GM12874 (cell line): ENCODE data around the gene SCMH1.

Experiments
- TF ChIP-seq, protein P1 (sequence below): IDR thresholded peaks from 2 replicates; pipeline ENCODE4 v1.5.1; 2011; ENCODE audit warnings: low read depth, mild to moderate bottlenecking, control low read depth, low read length, moderate library complexity; ENCODE audit not compliant: insufficient read depth

Gene SCMH1

DNA sequence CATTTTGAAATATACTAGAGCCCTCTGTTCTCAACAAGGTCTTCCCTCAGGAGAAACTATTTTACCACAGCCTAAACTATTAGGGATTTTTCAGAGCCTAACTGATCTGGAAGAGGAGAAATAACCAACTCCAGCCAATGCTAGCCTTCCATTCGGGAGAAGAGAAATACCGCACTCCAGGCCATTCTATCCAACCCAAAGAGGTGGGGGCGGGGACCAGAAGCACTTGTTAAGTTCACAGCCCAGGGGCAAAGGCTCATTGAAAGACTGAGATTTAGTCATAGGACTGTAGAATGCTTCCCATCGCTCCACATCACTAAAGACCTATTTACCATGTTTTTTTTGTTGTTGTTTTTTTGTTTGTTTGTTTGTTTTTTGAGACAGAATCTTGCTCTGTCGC is 185.2 kb downstream of the SCMH1 start:
- TF ChIP-seq, protein P1, sequence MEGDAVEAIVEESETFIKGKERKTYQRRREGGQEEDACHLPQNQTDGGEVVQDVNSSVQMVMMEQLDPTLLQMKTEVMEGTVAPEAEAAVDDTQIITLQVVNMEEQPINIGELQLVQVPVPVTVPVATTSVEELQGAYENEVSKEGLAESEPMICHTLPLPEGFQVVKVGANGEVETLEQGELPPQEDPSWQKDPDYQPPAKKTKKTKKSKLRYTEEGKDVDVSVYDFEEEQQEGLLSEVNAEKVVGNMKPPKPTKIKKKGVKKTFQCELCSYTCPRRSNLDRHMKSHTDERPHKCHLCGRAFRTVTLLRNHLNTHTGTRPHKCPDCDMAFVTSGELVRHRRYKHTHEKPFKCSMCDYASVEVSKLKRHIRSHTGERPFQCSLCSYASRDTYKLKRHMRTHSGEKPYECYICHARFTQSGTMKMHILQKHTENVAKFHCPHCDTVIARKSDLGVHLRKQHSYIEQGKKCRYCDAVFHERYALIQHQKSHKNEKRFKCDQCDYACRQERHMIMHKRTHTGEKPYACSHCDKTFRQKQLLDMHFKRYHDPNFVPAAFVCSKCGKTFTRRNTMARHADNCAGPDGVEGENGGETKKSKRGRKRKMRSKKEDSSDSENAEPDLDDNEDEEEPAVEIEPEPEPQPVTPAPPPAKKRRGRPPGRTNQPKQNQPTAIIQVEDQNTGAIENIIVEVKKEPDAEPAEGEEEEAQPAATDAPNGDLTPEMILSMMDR: no peak

DNA sequence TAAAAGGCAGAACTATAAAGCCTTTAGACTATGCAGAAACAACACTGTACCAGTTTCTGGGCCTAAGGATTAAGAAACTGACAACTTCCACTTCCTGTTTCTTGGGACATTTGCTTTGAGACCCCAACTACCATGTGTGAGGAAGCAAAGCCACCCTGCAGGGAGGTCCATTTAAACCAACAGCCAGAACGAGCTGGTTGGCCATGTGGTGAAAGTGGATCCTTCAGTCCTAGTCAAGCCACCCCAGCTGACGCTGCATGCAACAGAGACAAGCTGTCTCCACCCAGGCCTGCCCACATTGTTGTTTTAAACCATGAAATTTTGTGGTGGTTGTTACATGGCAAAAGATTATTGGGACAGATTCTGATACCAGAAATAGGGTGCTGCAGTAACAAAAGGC is 188.8 kb downstream of the SCMH1 start:
- TF ChIP-seq, protein P1: no peak

DNA sequence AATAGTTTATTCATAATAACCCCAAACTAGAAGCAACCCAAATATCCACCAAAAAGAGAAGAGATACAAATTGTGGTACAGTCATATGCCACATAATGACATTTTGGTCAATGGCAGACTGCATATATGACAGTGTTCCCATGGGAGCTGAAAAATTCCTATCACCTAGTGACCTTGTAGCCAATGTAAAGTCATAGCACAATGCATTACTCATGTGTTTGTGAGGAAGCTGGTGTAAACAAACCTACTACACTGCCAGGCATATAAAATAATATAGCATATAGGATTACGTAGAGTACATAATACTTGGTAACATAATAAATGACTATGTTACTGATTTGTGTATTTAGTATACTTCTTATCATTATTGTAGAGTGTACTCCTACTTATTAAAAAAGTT is 191.1 kb downstream of the SCMH1 start:
- TF ChIP-seq, protein P1: no peak

DNA sequence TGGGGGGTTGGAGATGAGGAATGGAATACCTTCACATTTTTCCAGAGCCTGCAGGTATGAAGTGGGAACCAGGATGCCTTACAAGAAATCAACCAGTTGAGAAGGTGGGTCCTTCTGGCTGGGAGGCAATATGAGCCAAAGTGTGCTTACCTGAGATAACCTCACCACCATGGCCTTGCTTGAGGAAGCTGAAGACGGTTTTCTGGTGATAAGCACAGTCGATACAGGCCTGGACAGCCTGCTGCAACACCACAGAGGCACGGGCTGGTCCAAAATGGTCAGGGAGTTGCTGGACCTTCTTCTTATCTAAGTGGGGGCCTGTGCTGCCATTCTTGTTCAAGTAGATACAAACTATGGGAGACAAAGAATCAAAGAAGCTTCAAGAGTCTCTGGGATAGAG is 193.6 kb downstream of the SCMH1 start:
- TF ChIP-seq, protein P1: no peak

DNA sequence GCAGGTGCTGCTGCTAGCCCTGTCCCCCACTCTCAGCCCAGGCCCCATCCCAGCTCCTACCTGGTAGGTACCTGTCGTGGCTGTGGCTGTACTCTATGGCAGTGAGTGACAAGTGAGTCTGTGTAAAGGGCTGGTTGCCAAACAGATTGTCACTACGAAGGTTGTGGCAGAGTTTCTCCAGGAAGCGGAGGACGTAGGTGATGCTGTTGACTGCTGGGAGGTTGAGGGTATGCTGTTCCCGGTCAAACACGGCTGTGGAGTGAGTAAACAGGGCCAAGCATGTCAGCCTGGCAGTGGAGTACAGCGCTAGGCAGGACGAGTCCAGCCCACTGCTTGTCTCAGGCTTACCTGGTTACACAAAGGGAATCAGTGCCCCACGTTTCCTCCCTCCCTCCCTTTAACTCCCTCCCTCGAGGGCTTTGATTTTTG is 195.7 kb downstream of the SCMH1 start:
- TF ChIP-seq, protein P1: no peak

DNA sequence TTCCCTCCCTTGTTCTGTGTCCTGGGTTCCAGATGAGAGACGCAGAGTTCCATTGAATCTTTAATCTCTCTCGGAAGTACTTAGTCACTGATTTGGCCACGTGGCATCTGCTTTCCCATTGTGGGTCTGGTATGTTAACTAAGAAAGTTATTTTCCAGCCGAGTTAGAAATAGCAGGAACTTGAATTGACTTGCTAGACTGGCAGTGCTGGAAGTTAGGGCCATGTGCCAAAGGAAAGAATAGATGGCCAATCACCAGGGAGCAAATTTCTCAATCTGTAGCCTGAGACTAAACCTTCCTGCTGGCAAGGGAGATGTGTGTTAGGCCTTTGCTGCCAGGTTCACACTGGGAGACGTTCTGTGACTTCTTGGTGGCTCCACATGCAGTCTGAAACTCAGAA is 196.4 kb downstream of the SCMH1 start:
- TF ChIP-seq, protein P1: no peak

DNA sequence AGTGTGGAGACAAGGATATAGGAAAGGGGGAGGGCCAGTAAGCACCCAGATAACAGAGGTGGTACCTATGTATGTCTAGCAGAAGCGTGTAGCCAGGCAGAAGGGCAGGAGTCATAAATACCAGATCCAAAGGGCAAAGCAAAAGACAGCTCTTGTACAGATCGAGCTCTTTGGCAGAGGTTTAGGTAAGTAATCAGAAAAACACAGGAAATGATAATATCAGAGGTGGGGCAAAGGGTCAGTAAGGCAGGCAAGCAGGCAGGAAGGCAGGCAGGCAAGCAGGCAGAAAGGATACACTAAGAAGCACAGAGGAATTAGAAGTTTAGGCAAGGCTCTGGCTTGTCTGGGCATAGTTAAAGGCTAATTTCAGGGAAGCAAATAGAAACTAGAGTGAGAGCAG is 197.9 kb downstream of the SCMH1 start:
- TF ChIP-seq, protein P1: no peak

DNA sequence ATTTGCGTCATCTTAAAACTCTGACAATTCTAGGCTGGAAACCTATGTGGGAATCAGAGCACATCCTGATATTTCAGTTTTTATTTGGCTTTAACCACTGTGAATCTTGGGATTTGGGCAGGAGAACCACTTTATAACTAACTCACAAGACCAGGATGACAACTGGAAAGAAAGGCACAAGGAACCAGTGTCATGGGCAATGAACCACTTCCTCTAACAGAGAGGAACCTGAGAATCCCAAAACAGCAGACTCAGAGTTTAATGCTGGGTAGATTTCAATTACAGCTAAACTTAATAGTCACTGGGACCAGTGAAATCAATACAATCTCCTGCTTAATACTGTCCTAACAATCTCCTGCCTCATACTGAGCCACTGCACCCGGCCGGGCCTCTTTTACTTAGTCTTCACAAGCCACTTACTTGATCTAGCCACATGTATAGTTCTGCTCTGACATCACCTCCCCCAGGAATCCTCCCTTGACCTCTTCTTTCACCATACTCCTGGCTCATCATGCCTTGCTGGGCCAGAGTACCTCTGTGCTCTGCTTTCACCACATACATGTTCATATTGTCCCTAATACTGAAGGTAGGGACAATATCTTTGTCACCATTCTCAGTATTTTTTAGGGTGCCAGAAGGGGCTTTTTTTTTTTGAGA is 200.4 kb downstream of the SCMH1 start:
- TF ChIP-seq, protein P1: no peak
